KOPT-K1 (cell line): ENCODE results near the gene MMP23B.
A peak's percentile ranks its signal among the peaks of the same experiment; 100 is the strongest.

Experiments used
- H3K27ac ChIP-seq: fragments of 200-600 bp; sonication (generic); 2 replicates; pipeline ENCODE4 v1.5.1; 2016; ENCODE audit warnings: antibody characterized with exemption, mild to moderate bottlenecking, low read depth, low read length; ENCODE audit not compliant: poor library complexity, severe bottlenecking
- H3K36me3 ChIP-seq: fragments of 200-600 bp; sonication (generic); 2 replicates; pipeline ENCODE4 v1.5.1; 2017; ENCODE audit warnings: antibody characterized with exemption, mild to moderate bottlenecking, low read length, moderate library complexity; ENCODE audit not compliant: insufficient read depth
- H3K9me3 ChIP-seq: fragments of 200-600 bp; sonication (generic); 2 replicates; pipeline ENCODE4 v1.5.1; 2017; ENCODE audit warnings: antibody characterized with exemption, low read length, mild to moderate bottlenecking; ENCODE audit not compliant: insufficient read depth, poor library complexity, severe bottlenecking

The MMP23B gene

DNA sequence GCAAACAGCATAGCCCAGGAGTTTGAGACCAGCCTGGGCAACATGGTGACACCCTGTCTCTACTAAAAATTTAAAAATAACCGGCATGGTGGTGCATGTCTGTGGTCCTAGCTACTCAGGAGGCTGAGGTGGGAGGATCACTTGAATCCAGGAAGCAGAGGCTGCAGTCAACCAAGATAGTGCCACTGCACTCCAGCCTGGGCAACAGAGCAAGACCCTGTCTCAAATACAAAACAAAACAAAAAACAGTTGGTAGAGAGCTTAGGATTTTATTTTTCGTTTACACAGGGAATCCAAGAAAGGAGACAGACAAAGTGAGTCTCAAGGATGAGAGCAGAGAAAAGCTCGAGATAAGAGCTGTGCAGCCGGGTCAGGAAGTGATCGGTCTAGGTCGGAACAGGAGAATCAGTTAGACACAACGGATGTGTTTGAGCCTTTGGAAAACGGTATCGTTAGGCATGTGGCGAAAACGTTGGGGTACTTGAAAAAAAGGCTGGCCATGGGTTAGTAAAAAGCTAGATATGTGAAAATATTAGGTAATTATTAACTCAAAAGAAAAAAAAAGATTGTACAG lies 18.4 kb upstream of the MMP23B start:
- Histone ChIP-seq H3K9me3 (no peaks in the 10 kb centered on the region), H3K36me3 (peaks cover 11% of the 10 kb centered on the region; the same call in 1 of the 2 replicates), H3K27ac (no peak overlapping the region)

DNA sequence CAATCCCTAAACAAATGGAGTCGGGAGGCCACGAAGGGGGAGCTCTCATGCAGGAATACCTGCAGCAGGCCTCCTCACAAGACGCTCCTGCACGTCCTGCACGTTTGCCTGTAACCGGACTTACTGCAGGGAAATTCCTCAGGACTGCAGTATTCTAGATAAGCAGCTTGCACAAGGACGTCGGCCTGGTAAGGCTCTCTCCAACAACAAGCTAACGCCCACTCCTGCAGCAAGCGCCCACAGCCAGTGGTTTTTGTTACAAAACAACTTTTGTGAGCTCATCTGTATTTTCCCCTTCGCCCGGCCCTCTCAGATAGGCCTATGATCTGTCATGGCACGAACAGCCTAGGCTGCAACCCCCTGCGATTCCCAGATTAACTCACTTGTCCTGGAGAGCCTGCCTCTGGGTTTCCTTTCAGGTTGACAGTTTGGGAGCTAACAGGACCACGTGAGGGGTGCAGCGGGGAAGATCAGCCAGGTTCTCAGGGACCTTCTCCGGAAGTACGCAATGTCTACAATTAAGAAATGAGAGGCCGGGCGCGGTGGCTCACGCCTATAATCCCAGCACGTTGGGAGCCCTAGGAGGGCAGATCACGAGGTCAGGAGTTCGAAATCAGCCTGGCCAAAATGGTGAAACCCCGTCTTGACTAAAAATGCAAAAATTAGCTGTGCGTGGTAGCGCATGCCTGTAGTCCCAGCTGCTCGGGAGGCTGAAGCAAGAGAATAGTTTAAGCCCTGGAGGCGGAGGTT lies 17.6 kb upstream of the MMP23B start:
- peaks cover 11% of the 10 kb centered on the region; the same call in 1 of the 2 replicates for H3K36me3 ChIP-seq
- peak overlapping the region; percentile 98 for H3K27ac ChIP-seq
- H3K9me3 ChIP-seq, result no peaks in the 10 kb centered on the region

DNA sequence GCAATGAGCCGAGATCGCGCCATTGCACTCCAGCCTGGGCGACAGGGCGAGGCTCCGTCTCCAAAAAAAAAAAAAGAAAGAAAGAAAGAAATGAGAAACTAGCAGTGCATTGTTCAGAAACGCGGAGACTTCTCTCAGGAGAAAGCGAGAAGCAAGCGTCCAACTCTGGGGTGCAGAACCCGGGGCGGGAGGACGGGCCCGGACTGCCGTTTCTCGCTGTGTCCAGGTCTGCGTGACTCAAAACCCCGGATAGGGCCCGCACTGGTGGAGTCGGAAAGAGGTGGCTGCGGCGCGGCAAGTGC lies 17.1 kb upstream of the MMP23B start:
- peaks cover 11% of the 10 kb centered on the region; the same call in 1 of the 2 replicates for H3K36me3 ChIP-seq
- peak overlapping the region; percentile 98 for H3K27ac ChIP-seq
- no peaks in the 10 kb centered on the region for H3K9me3 ChIP-seq

DNA sequence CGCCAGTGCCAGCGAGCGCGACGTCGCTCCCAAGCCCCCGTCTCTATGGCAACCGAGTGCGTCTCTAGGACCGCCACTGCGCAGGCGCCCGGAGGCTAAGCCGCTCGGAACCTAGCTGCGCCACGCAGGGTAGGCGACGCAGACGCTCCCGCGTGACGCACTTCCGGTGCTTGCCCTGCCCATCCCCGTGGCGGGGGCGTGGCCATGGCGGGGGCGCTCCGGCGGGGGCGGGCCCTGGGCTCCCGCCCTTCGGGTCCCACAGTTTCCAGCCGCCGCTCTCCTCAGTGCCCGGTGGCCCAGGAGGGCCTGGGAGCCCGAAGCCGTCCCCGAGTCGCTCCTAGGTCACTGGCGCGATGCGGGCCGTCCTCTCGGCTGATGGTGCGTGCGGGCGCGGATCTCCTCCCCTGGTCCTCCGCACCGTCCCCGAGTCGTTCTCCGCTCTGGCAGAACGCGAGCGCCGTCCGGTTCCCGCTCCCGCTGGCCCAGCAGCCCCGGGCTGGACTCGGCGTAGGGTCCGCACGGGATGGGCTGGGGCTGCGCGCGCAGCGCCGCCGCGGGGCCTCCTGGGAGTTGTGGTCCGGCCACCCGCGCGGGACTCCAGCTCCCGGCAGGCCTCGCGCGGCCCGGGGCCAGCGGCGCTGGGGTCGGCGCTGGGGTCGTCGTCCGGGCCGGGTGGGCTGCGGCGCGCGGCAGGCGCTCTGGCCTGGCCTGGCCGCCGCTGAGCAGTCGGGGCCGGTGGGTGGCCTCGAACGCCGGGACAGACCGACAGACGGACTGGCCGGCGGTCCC lies 16.5 kb upstream of the MMP23B start, which contains the start of gene MIB2:
MIB2 (plus strand) TSS at position 245 of the 789 bp plus-strand sequence. CDS start 7,953 bp downstream, outside the sequence.
- Histone ChIP-seq H3K36me3 (peaks cover 11% of the 10 kb centered on the region; the same call in 1 of the 2 replicates), H3K9me3 (no peaks in the 10 kb centered on the region), H3K27ac (peak within 1 kb of the TSS; percentile 98)

DNA sequence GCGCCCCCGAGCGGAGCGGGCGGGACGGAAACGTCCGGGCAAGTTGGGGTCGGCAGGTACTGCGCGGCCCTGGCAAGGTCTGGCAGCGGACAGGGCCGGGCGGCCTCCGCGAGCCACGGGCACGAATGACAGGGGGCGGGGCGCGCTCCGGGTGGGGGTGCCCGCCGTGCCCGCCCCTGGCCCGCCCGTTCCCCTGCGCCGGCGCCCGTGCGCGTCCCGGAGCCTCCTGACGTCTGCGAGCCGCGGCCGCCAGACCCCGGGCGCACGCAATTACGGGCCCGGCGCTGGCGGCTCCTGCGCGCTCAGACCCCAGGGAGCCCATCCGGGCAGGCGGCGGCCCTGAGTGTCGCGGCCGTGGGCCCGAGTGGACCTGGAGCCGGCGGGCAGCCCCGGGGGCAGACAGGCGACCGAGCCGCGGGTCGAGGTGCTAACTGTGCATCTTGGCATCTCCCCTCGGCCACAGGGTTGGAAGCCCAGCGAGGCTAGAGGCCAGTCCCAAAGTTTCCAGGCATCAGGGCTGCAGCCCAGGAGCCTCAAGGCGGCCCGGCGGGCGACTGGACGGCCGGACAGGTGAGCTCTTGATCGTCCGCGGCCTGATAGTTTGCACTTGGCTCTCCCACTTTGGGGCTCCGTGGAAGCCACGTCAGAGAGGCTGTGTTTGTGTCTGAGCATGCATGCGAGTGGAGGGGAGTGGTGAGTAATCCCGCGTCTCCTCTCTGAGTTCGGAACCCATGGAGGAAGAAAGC lies 15.8 kb upstream of the MMP23B start:
- peak overlapping the region; percentile 98 for H3K27ac ChIP-seq
- H3K9me3 ChIP-seq, result no peaks in the 10 kb centered on the region
- peaks cover 11% of the 10 kb centered on the region; the same call in 1 of the 2 replicates for H3K36me3 ChIP-seq

DNA sequence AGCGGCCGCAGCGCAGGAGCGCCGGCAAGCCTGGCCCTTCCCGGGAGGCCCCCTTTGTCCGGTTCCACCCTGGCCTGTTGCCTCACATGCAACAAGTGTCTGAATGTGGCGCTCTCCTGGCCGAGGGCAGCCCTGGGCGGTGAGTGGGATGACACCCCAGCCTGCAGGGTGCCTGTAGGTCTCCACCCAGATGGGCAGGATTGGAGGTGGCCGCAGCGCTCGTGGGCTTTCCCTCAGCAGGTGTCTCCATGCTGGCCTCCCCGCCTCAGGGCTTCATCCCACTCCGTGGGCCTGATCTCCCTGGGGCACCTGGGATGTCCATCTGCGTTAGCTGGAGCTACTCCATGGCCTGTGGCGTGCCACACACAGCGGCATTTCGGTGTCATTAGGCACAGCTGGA lies 15.1 kb upstream of the MMP23B start:
- Histone ChIP-seq H3K9me3 (no peaks in the 10 kb centered on the region), H3K36me3 (peaks cover 11% of the 10 kb centered on the region; the same call in 1 of the 2 replicates), H3K27ac (no peak overlapping the region)

DNA sequence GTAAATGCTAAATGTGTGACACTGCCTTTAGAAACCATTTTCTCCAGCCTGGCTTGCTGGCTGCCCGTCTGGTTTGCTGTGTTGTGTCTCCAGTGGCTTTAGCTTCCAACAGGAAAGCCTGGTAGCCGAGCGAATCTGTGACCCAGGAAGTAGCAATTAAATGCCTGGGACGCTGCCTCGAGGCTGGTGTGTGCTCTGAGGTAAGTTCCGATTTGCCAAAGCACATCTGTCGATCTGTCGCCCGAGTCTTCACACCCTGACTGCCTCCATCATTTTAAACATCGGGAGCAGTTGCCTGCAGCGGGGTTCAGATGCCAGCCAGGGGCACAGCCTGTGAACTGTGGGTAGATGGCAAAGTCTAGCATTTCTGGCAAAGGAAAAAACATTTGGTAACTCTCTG lies 14.5 kb upstream of the MMP23B start:
- peaks cover 11% of the 10 kb centered on the region; the same call in 1 of the 2 replicates for H3K36me3 ChIP-seq
- no peak overlapping the region for H3K27ac ChIP-seq
- no peaks in the 10 kb centered on the region for H3K9me3 ChIP-seq

DNA sequence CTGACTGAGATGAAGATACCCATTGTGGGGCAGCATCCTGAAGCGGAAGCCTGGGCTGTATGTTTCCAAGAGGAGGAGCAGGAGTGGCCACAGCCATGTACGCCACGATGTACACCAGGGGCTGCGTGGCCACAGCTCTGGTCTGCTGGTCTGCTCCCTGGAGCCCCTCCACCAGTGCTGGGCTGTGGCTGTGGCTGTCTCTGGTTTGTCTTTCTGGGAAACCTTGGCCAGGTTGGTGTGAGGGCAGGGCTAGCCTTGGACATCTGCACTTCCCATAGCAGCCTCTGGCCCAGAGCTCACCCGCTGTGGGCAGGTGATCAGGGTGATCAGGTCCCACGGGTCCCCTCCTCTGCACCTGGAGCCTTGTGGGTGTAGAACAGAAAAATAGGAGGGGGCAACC lies 14.0 kb upstream of the MMP23B start:
- Histone ChIP-seq H3K27ac (no peak overlapping the region), H3K9me3 (no peaks in the 10 kb centered on the region), H3K36me3 (peaks cover 11% of the 10 kb centered on the region; the same call in 1 of the 2 replicates)

DNA sequence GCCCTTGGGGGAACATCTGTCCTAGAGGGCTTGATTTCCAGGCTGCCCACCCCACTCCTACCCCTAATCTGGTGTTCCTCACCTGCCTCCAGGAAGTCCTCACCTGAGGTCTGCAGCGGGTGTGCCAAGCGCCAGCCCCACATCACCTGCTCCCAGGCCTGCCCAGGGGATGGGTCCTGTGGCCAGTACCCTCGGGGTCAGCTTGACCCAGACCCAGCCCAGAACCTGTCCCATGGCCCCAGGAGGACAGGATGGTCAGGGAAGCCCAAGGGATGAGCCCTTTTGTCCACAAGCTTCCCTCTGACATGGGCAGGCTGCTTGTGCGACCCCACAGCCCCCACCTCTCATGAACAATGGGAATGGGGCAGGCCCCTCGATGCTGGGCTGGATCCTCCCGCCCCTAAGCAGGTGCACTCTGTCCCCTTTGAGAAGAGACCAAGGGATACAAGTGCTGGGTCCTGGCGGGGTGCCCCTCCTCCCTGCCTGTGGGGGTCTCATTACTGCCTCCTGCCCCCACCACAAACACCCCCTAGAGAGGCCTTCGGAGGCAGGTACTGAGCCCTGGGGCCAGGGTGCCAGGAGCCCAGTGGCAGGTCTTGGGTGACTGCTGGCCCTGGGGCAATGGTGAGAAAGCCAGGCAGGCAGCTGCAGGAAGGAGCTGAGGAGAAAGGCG lies 13.4 kb upstream of the MMP23B start:
- no peak overlapping the region for H3K27ac ChIP-seq
- H3K9me3 ChIP-seq, result no peaks in the 10 kb centered on the region

DNA sequence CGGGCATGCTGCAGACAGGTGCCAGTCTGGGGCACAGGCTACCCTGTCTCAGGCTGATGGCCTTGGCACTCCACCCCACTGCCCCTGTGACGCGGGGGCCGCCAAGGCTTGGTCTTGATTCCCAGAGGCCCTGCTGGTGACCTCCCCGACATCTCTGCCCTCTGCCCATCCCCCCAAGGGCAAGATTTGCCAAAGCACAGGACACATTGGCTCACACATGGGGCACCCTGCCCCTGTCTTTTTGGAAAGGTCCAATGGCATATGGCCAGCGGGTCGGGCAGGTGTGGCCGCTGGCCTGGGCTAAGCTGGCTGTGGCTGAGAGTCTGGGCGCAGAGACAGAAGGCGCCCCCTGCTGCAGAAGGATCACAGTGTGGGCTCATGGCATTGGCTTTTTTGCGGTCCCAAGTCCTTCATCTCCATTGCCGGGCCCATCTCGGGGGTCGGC lies 12.0 kb upstream of the MMP23B start:
- Histone ChIP-seq H3K36me3 (peaks cover 11% of the 10 kb centered on the region; the same call in 1 of the 2 replicates), H3K27ac (no peak overlapping the region), H3K9me3 (no peaks in the 10 kb centered on the region)

More for the DNA sequence above, 13.4 kb upstream of the MMP23B start:
- peaks cover 11% of the 10 kb centered on the region; the same call in 1 of the 2 replicates for H3K36me3 ChIP-seq

DNA sequence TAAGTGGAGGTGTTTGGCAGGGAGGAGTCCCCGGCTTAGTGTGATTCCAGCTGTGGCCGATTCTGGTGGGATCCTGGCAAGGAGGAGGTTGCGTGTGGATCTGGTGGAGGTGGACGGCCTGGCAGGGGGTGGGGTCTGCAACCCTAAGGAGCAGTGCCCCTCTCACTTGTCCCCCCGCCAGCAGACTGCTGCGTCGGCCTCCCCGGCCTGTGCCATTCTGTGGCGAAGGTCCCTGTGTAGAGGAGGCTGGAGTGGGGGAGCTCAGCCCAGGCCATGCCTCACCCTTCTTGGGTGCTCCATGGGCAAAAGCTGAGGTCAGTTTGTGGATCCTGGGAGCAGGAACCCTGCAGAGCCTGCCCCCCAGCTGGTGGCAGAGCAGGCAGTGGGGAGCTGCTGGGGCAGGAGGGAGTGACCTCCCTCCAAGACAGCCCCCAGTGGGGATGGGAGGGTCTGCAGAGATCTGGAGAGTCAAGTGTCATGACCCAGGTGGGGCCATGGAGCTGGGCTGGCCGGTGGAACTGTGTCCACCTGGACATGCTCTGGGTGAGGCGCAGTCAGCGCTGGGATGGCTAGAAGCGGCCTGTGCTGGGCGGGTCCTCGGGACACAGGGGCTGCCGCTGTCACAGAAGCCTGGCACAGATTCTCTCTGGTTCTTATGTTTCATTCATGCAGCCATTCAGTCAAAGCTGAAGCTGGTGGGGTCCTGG lies 11.4 kb upstream of the MMP23B start:
- no peak overlapping the region for H3K27ac ChIP-seq
- H3K36me3 ChIP-seq, result peaks cover 11% of the 10 kb centered on the region; the same call in 1 of the 2 replicates
- H3K9me3 ChIP-seq, result no peaks in the 10 kb centered on the region

DNA sequence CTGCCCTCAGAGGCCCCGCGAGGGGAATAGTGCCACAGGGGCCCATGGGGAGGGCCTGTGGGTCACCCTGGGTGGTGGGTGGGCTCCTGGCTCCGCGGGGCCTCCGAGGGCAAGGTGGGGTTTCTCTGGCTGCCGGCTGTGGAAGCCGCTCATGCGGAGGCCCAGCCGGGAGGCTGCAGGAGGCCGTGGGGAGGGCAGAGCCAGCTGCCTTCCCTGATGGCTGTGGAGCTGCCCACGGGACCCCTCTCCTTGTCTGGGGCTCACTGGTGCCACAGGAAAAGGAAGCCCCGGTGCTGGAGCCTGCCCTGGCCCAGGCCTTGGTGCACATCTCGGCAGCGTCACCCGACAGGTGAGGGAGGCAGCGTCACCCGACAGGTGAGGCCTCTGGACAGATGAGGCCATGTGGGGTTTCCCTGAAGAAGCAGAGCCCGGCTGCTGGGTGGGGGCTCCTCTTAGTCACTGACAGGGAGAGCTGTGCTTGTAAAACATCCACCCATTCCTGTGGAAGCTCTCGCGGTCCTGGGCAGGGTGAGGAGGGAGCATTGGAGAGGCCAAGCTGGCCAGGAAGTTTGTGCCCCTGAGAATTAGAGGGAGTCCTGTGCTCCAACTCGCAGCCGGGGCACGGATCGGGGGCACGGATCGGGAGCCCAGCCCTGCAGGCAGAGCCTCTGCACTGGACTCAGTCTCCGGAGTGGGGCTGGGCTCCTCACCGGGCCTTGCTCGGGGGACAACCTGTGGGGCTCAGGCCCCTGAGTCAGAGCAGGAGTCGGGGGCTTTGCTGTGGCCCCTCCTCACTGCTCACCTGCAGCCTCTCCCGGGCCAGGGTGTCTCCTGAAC lies 10.6 kb upstream of the MMP23B start:
- no peaks in the 10 kb centered on the region for H3K9me3 ChIP-seq

More for the DNA sequence above, 10.6 kb upstream of the MMP23B start:
- Histone ChIP-seq H3K36me3 (peaks cover 11% of the 10 kb centered on the region; the same call in 1 of the 2 replicates), H3K27ac (no peak overlapping the region)
